Chondrocyte (in vitro differentiated cells): ENCODE data around the gene NENF. TPM values are rescaled to one million over a fixed set of nuclear protein-coding genes. Genes with fewer than 3 reads are reported as not detected.
"Not testable (repeated sequence)": the region's sequence is repeated elsewhere in the genome, so short reads cannot be mapped to it uniquely, and the experiment has no call there.

Experiments
- DNase-seq: peaks from one replicate; pipeline ENCODE4 v3.0.0; 2021; ENCODE audit warnings: mixed read lengths, low spot score
- H3K27ac Mint-ChIP-seq: one replicate; pipeline ENCODE4 v1.8.0; 2021; ENCODE audit warnings: mild to moderate bottlenecking, moderate library complexity, mixed read lengths; ENCODE audit not compliant: unreplicated experiment
- H3K27me3 Mint-ChIP-seq: 2 replicates; pipeline ENCODE4 v1.8.0; 2021; ENCODE audit warnings: low read depth, mixed read lengths
- H3K36me3 Mint-ChIP-seq: 2 replicates; pipeline ENCODE4 v1.8.0; 2021; ENCODE audit warnings: low read depth, mixed read lengths
- H3K4me1 Mint-ChIP-seq: 2 replicates; pipeline ENCODE4 v1.8.0; 2021; ENCODE audit warnings: low read depth, mild to moderate bottlenecking, mixed read lengths
- H3K4me3 Mint-ChIP-seq: one replicate; pipeline ENCODE4 v1.8.0; 2021; ENCODE audit warnings: mild to moderate bottlenecking, moderate library complexity, mixed read lengths; ENCODE audit not compliant: unreplicated experiment
- H3K9me3 Mint-ChIP-seq: 2 replicates; pipeline ENCODE4 v1.8.0; 2021; ENCODE audit warnings: low read depth, mixed read lengths
- total RNA-seq: library from RNA; stranded (reverse); gene quantifications from 3 replicates; pipeline ENCODE4 v1.2.1, GENCODE V29; 2021
- TF ChIP-seq, protein P1 (sequence below): fragments of 200-600 bp; sonication (generic); IDR thresholded peaks from 2 replicates; pipeline ENCODE4 v1.5.0; 2021; ENCODE audit warnings: antibody characterized with exemption, mild to moderate bottlenecking, moderate library complexity

Gene NENF
- total RNA-seq, 1 donor from 2014 or later: 48.6 TPM

DNA sequence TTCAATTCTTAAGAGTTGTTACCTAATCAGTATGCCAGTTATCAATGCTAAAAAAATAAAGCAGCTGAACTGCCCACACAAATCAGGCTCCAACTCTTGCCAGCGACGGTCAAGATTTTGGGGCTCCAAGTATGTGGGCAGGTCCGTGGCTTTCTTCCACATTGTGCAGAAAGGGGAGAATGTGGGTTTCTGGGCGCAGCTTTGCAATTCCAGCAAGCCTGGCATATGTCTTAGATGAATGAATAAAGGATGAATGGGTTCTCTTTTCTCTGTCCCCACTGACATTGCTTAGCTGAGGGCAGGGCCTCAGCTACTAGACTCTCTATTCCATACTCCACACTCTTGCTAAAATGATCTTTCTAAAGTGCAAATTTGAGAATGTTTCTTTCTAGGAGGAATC, 42.4 kb downstream of the NENF start:
- DNase-seq: peak; percentile 22
- no peak overlapping the region for H3K27ac Mint-ChIP-seq
- no peaks in the 10 kb centered on the region for H3K36me3 Mint-ChIP-seq
- TF ChIP-seq, protein P1, sequence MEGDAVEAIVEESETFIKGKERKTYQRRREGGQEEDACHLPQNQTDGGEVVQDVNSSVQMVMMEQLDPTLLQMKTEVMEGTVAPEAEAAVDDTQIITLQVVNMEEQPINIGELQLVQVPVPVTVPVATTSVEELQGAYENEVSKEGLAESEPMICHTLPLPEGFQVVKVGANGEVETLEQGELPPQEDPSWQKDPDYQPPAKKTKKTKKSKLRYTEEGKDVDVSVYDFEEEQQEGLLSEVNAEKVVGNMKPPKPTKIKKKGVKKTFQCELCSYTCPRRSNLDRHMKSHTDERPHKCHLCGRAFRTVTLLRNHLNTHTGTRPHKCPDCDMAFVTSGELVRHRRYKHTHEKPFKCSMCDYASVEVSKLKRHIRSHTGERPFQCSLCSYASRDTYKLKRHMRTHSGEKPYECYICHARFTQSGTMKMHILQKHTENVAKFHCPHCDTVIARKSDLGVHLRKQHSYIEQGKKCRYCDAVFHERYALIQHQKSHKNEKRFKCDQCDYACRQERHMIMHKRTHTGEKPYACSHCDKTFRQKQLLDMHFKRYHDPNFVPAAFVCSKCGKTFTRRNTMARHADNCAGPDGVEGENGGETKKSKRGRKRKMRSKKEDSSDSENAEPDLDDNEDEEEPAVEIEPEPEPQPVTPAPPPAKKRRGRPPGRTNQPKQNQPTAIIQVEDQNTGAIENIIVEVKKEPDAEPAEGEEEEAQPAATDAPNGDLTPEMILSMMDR: no peak
- H3K4me1 Mint-ChIP-seq: peaks cover 17% of the 10 kb centered on the region
- H3K27me3 Mint-ChIP-seq: no peaks in the 10 kb centered on the region
- H3K4me3 Mint-ChIP-seq: no peak overlapping the region
- H3K9me3 Mint-ChIP-seq: no peaks in the 10 kb centered on the region

DNA sequence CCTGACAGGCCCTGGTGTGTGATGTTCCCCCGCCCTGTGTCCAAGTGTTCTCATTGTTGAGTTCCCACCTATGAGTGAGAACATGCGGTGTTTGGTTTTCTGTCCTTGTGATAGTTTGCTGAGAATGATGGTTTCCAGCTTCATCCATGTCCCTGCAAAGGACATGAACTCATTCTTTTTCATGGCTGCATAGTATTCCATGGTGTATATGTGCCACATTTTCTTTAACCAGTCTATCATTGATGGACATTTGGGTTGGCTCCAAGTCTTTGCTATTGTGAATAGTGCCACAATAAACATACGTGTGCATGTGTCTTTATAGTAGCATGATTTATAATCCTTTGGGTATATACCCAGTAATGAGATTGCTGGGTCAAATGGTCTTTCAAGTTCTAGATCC, 43.1 kb downstream of the NENF start:
- DNase-seq, H3K9me3 Mint-ChIP-seq, H3K36me3 Mint-ChIP-seq, H3K4me3 Mint-ChIP-seq, H3K27me3 Mint-ChIP-seq, H3K27ac Mint-ChIP-seq: not testable (repeated sequence)
- peaks cover 15% of the 10 kb centered on the region for H3K4me1 Mint-ChIP-seq

DNA sequence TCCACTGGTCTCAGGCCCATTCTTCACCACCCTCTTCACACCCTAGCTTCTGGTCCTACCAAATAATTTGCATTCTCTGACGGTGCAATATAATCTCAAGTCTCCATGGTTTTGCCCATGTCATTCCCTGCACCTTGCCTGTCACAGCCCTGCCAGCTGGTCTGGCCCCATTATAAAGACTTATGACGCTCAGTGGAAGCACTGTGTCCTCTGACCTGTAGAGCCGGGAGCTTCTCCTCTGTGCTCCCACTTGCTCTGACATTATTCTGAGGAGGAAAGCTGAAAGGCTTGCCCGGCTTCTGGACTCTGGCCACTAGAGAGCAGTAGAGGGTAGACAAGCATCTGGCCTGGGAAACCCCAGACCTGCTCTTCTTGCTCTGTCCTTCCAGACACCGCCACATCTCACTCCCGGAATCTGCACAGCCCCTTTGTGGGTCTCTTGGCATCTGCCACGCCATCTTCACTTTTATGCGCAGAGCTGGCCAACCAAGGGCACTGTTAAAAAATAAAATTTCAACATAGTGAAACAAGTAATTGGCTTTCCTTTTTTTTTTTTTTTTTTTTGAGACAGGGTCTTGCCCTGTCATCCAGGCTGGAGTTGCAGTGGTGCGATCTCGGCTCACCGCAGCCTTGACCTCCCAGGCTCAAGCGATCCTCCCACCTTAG, 44.4 kb downstream of the NENF start:
- TF ChIP-seq, protein P1: peak; percentile 90
- peak; percentile 75 for DNase-seq
- Mint-ChIP-seq H3K36me3 (no peaks in the 10 kb centered on the region), H3K9me3 (no peaks in the 10 kb centered on the region), H3K27ac (no peak overlapping the region), H3K27me3 (no peaks in the 10 kb centered on the region), H3K4me3 (no peak overlapping the region), H3K4me1 (peaks cover 28% of the 10 kb centered on the region)

DNA sequence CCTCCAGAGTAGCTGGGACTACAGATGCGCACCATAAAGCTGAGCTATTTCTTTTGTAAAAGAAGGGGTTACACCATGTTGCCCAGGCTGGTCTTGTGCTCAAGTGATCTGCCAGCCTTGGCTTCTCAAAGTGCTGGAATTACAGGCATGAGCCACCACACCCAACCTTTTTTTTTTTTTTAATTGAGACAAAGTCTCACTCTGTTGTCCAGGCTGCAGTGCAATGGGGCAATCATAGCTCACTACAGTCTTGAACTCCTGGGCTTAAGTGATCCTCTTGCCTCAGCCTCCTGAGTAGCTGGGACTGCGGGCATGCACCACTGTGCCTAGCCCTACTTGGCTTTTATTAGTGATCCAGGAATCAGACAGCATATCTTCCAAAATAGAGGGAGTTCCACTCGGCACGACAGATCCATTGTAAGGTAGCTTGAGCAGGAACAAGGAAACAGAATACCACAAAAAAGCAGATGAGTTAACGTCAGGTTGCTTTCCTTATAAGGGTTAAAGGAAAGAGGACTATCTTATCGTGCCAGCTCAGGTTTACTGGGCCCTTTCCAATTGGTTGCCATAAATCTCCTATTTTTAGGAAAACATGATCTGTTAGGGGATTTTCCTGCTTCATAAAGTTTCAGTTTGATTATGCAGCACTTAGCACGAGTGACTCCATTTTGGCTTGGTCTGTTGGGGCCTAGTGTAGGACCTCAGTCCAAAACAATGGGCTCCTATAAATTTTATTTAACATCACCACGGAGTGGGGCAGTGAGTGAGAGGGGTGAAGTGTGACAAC, 45.2 kb downstream of the NENF start:
- H3K27ac Mint-ChIP-seq: no peak overlapping the region
- no peaks in the 10 kb centered on the region for H3K9me3 Mint-ChIP-seq
- TF ChIP-seq, protein P1: no peak
- DNase-seq: peak; percentile 17
- H3K36me3 Mint-ChIP-seq: no peaks in the 10 kb centered on the region
- H3K4me1 Mint-ChIP-seq: peaks cover 36% of the 10 kb centered on the region
- no peak overlapping the region for H3K4me3 Mint-ChIP-seq
- no peaks in the 10 kb centered on the region for H3K27me3 Mint-ChIP-seq

DNA sequence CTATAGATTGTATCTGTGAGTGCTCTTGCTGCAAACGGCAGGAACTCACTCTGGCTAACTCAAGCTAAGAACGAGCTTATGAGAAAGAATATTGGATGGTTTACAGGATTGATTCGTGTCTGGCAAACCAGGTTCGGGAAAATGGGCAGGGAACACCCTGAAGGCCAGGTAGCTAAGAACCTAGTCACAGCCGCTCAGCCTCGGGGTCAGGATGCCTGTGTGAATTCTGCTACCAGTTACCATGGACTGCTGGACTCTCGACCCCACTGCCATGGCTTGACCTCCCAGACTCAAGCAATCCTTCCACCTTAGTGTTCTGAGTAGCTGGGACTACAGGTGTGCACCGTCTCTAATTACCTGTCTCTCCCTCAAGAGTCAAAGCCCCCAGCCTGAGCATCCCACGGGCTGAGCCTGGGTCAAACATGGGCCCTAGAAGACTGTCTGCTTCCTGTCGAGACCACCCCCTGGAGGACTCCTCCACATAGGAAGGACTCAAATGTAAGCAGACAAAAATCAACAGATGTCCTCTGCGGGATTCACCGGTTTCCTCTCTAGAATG, 45.8 kb downstream of the NENF start:
- Mint-ChIP-seq H3K36me3 (no peaks in the 10 kb centered on the region), H3K4me1 (peaks cover 40% of the 10 kb centered on the region), H3K27ac (no peak overlapping the region), H3K27me3 (no peaks in the 10 kb centered on the region), H3K4me3 (no peak overlapping the region), H3K9me3 (no peaks in the 10 kb centered on the region)
- peak; percentile 58 for DNase-seq
- TF ChIP-seq, protein P1: no peak
